Type B pancreatic cell (in vitro differentiated cells): ENCODE measurements around the gene DTNA. TPM values are rescaled to one million over a fixed set of nuclear protein-coding genes. Genes with fewer than 3 reads are reported as not detected.

ENCODE experiments used
- DNase-seq: peaks from one replicate; pipeline ENCODE4 v3.0.0; 2021; ENCODE audit warnings: mixed read lengths; ENCODE audit not compliant: unreplicated experiment; ENCODE audit errors: extremely low spot score
- H3K27ac Mint-ChIP-seq: 2 replicates; pipeline ENCODE4 v1.8.0; 2021; ENCODE audit warnings: mild to moderate bottlenecking, mixed read lengths
- H3K27me3 Mint-ChIP-seq: 2 replicates; pipeline ENCODE4 v1.8.0; 2021; ENCODE audit warnings: mixed read lengths
- H3K36me3 Mint-ChIP-seq: 2 replicates; pipeline ENCODE4 v1.8.0; 2021; ENCODE audit warnings: mixed read lengths
- H3K4me1 Mint-ChIP-seq: one replicate; pipeline ENCODE4 v1.8.0; 2021; ENCODE audit warnings: mixed read lengths; ENCODE audit not compliant: unreplicated experiment
- H3K4me3 Mint-ChIP-seq: 2 replicates; pipeline ENCODE4 v1.8.0; 2021; ENCODE audit warnings: mild to moderate bottlenecking, mixed read lengths
- H3K9me3 Mint-ChIP-seq: 2 replicates; pipeline ENCODE4 v1.8.0; 2021; ENCODE audit warnings: mixed read lengths
- CTCF ChIP-seq: fragments of 200-600 bp; sonication (generic); conservative IDR thresholded peaks from 2 replicates; pipeline ENCODE4 v1.5.0; 2021; ENCODE audit warnings: antibody characterized with exemption, mild to moderate bottlenecking
- total RNA-seq: library from RNA; stranded (reverse); gene quantifications from 2 replicates; pipeline ENCODE4 v1.2.1, GENCODE V29; 2021; ENCODE audit warnings: low replicate concordance

The DTNA gene
- total RNA-seq, 1 donor from 2014 or later: 23.6 TPM

- no peak for DNase-seq
- H3K4me1 Mint-ChIP-seq: no peaks in the 10 kb centered on the region
- no peak for TF ChIP-seq CTCF
- H3K36me3 Mint-ChIP-seq: no peaks in the 10 kb centered on the region
- no peak overlapping the region for H3K4me3 Mint-ChIP-seq
- H3K27me3 Mint-ChIP-seq: no peaks in the 10 kb centered on the region
- no peaks in the 10 kb centered on the region for H3K9me3 Mint-ChIP-seq
- H3K27ac Mint-ChIP-seq: no peak overlapping the region
Measured at GRCh38 chr18:34936772-34937171, 226.7 kb downstream of the DTNA start.

GRCh38 chr18:34938090-34938489, 228.0 kb downstream of the DTNA start:
- H3K4me1 Mint-ChIP-seq: peaks cover 5% of the 10 kb centered on the region
- TF ChIP-seq CTCF: no peak
- no peak overlapping the region for H3K27ac Mint-ChIP-seq
- no peaks in the 10 kb centered on the region for H3K9me3 Mint-ChIP-seq
- H3K27me3 Mint-ChIP-seq: peaks cover 3% of the 10 kb centered on the region
- no peak overlapping the region for H3K4me3 Mint-ChIP-seq
- no peaks in the 10 kb centered on the region for H3K36me3 Mint-ChIP-seq
- no peak for DNase-seq
